Left lobe of liver (tissue), 2 donors: ENCODE results near the gene HSD17B14. TPM values are rescaled to one million over a fixed set of nuclear protein-coding genes. Genes with fewer than 3 reads are reported as not detected.
"Not testable (repeated sequence)": the region's sequence is repeated elsewhere in the genome, so short reads cannot be mapped to it uniquely, and the experiment has no call there.

Source experiments
- ATAC-seq: fragments of 200-7000 bp; cut with Tn5 transposase; one replicate; pipeline ENCODE4 v1.9.1; 2020; ENCODE audit warnings: mild to moderate bottlenecking, moderate library complexity
- DNase-seq: peaks from one replicate; pipeline ENCODE4 v3.0.0-alpha.2; 2020; ENCODE audit warnings: low spot score
- total RNA-seq: library from RNA; stranded (reverse); gene quantifications from one replicate; pipeline ENCODE4 v1.2.1, GENCODE V29; 2021
- donor health status: DM: no; HTN: no; CAD: no; lungs with moderate emphysema.
- donor health status: DM: no; HTN: yes; CAD: no.

HSD17B14 gene
- total RNA-seq, 1 donor from 2014 or later, result 15.7 TPM

- DNase-seq, result not testable (repeated sequence)
- peak; percentile 41 for ATAC-seq
Measured at GRCh38 chr19:48768171-48768753, 68.0 kb downstream of the HSD17B14 start.

GRCh38 chr19:48765816-48766215, 70.5 kb downstream of the HSD17B14 start:
- ATAC-seq, result peak; percentile 51

More at GRCh38 chr19:48765816-48766215, 70.5 kb downstream of the HSD17B14 start:
- not testable (repeated sequence) for DNase-seq

Other genes starting within 250 kb of the HSD17B14 start
- gene SPACA4, start 229.7 kb downstream of the HSD17B14 start, total RNA-seq, result not detected
- 0.18 TPM for gene FAM83E, start 221.4 kb downstream of the HSD17B14 start, total RNA-seq
- 401 TPM for gene RPL18, start 217.3 kb downstream of the HSD17B14 start, total RNA-seq
- 41.6 TPM for gene SPHK2, start 217.0 kb downstream of the HSD17B14 start, total RNA-seq
- gene DBP, start 199.1 kb downstream of the HSD17B14 start, total RNA-seq, result 11.4 TPM
- 1.7 TPM for gene CA11, start 190.3 kb downstream of the HSD17B14 start, total RNA-seq
- gene NTN5, start 163.5 kb downstream of the HSD17B14 start, total RNA-seq, result 0.28 TPM
- gene FUT2, start 140.5 kb downstream of the HSD17B14 start, total RNA-seq, result not detected
- 0.23 TPM for gene MAMSTR, start 116.8 kb downstream of the HSD17B14 start, total RNA-seq
- 3.1 TPM for gene RASIP1, start 95.9 kb downstream of the HSD17B14 start, total RNA-seq
- not detected for gene IZUMO1, start 89.6 kb downstream of the HSD17B14 start, total RNA-seq
- gene FUT1, start 83.8 kb downstream of the HSD17B14 start, total RNA-seq, result 0.43 TPM
- 0.75 TPM for gene FGF21, start 81.0 kb downstream of the HSD17B14 start, total RNA-seq
- 21.7 TPM for gene BCAT2, start 25.5 kb downstream of the HSD17B14 start, total RNA-seq
- 7.6 TPM for gene PLEKHA4, start 32.1 kb upstream of the HSD17B14 start, total RNA-seq
- gene PPP1R15A, start 35.9 kb upstream of the HSD17B14 start, total RNA-seq, result 5.7 TPM
- gene TULP2, start 62.3 kb upstream of the HSD17B14 start, total RNA-seq, result not detected
- gene NUCB1, start 63.8 kb upstream of the HSD17B14 start, total RNA-seq, result 300 TPM
- gene DHDH, start 97.2 kb upstream of the HSD17B14 start, total RNA-seq, result 0.23 TPM
- 18.9 TPM for gene BAX, start 118.4 kb upstream of the HSD17B14 start, total RNA-seq
- 8,713 TPM for gene FTL, start 128.8 kb upstream of the HSD17B14 start, total RNA-seq
- 13.6 TPM for gene GYS1, start 156.8 kb upstream of the HSD17B14 start, total RNA-seq
- 34.3 TPM for gene RUVBL2, start 157.4 kb upstream of the HSD17B14 start, total RNA-seq
- not detected for gene LHB, start 180.6 kb upstream of the HSD17B14 start, total RNA-seq
- gene CGB3, start 187.8 kb upstream of the HSD17B14 start, total RNA-seq, result not detected
- not detected for gene CGB2, start 195.4 kb upstream of the HSD17B14 start, total RNA-seq
- not detected for gene CGB1, start 200.4 kb upstream of the HSD17B14 start, total RNA-seq
- gene CGB5, start 207.4 kb upstream of the HSD17B14 start, total RNA-seq, result not detected
- gene CGB8, start 212.6 kb upstream of the HSD17B14 start, total RNA-seq, result not detected
- not detected for gene CGB7, start 221.3 kb upstream of the HSD17B14 start, total RNA-seq
- gene NTF4, start 228.3 kb upstream of the HSD17B14 start, total RNA-seq, result not detected
- gene KCNA7, start 236.2 kb upstream of the HSD17B14 start, total RNA-seq, result not detected
- 170 TPM for gene SNRNP70, start 249.0 kb upstream of the HSD17B14 start, total RNA-seq